ENCODE results near the gene FRMD1.

GRCh38 chr6:168116438-168116974 is 37.5 kb upstream of the FRMD1 start:
- TF ChIP-seq CTCF (IDR thresholded peaks at IDR 0.05 in 2 of 3, conservative IDR thresholded peaks at IDR 0.05 in 1 of 3; ENCODE audit: borderline replicate concordance in 1 of 3, insufficient read depth in 1 of 3, low read depth in 2 of 3, low read length in 2 of 3), result no peak
- TF ChIP-seq POLR2AphosphoS5 (IDR thresholded peaks at IDR 0.05; ENCODE audit: low read depth, low read length), result no peak

Data from HCT116 (cell line).